NB4 (cell line): Measurements from ENCODE around the gene FLNB.

Source experiments
- POLR2A ChIP-seq: IDR thresholded peaks from 2 replicates; pipeline ENCODE4 v1.6.1; 2011; ENCODE audit warnings: mild to moderate bottlenecking; ENCODE audit not compliant: insufficient read length; ENCODE audit errors: extremely low read depth
- TF ChIP-seq, protein P1 (sequence below): IDR thresholded peaks from one replicate; pipeline ENCODE4 v1.5.1; 2012; ENCODE audit warnings: low read depth, low read length
- TF ChIP-seq, protein P2 (sequence below): IDR thresholded peaks from 2 replicates; pipeline ENCODE4 v1.6.1; 2011; ENCODE audit warnings: low read depth, low read length

DNA sequence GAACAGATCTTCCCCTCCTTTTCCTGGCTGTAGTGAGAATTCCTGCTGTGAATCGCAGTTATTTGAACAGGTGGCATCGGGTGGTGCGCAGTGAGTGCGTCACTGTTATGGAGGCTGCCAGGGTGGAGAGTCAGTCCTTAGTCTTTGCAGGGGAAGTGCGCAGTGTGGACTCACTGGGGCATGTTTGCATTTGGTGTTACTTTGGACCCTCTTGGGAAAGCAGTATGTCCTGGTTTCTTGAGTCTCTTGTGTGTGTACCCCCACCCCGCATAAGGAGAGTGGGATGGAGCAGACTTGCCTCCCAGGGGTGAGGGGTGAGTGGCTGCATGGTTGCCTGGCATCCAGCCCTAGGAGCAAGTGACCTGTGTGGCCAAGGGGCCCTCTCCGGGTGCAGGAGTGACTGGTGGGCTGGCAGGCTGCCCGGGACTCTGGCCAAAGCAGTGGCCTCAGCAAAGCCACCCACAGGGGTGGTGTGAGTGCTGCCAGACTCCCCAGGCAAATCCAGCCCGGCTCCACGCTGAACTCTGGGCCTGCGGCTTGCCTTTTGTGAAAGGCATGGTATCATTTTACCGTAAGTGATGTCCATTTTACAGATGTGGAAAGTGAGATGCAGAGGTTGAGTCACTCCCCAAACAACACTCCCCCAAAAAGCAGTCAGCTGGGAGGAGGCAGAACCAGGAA, 156.1 kb downstream of the FLNB start:
- TF ChIP-seq, protein P1, sequence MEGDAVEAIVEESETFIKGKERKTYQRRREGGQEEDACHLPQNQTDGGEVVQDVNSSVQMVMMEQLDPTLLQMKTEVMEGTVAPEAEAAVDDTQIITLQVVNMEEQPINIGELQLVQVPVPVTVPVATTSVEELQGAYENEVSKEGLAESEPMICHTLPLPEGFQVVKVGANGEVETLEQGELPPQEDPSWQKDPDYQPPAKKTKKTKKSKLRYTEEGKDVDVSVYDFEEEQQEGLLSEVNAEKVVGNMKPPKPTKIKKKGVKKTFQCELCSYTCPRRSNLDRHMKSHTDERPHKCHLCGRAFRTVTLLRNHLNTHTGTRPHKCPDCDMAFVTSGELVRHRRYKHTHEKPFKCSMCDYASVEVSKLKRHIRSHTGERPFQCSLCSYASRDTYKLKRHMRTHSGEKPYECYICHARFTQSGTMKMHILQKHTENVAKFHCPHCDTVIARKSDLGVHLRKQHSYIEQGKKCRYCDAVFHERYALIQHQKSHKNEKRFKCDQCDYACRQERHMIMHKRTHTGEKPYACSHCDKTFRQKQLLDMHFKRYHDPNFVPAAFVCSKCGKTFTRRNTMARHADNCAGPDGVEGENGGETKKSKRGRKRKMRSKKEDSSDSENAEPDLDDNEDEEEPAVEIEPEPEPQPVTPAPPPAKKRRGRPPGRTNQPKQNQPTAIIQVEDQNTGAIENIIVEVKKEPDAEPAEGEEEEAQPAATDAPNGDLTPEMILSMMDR = no peak
- no peak for TF ChIP-seq POLR2A
- TF ChIP-seq, protein P2, sequence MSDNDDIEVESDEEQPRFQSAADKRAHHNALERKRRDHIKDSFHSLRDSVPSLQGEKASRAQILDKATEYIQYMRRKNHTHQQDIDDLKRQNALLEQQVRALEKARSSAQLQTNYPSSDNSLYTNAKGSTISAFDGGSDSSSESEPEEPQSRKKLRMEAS = no peak
